Activated gamma-delta T cell (primary cell): ENCODE data around the gene KAT6B.

Experiments
- DNase-seq: peaks from one replicate; lab custom pipeline; 2025; lab: John Stamatoyannopoulos, UW

Gene KAT6B

DNA sequence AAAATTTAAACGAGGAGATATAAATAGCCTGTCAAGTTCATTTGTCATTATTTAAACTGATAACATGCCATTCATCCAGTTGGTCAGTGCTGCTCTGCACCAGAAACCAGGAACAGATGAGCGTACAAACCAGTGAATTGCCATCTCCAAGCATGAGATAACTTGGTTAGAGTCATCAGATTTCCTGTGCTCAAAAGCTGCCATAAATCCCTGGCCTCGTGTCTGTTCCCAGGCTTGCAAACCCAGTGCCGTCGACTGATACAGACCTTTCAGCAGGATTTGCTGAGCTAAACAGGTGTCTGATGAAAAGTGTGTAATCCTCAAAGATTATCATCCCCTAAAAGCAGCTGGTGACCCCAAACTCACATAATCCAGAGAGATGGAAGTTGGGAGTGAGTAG lies 189.0 kb downstream of the KAT6B start:
- no peak for DNase-seq

DNA sequence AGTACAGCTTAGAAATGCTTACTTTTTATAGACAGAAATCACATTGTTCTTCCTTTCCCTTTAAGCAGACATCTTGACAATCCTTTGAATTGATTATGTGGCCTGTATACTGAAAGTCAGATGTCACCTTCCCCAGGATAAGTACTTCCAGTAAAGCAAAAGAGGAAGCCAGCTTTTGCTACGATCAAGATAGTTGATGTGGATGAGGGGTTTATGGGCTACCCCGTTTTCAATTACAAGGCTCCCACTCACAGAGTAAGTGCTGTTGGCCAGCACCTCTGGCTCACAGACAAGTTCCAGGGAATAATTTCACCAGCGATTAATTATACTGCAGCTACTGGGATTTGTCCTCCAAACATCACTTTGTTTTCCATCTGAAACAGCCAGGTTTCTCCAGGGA lies 189.9 kb downstream of the KAT6B start:
- DNase-seq = no peak

DNA sequence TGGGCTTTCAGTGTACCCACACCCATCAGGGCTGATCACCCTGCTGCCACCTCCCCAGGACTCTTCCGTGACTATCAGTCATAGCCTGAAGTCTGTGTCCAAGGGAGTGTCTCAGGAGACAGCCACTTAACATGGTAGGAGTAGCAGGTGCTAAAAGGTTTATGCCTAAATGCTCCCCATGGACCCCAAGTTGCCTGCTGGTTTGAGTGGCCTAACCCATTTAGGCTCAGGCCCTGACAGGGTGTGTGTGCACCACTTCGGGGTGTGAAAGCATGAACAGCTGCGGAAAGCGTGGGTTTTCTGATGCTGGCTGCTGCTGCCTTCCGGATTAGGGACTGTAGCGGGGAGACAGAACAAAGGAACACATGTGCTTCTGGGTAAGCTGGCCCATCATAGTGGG lies 191.9 kb downstream of the KAT6B start:
- DNase-seq = no peak

GRCh38 chr10:75018686-75019307 lies 192.4 kb downstream of the KAT6B start:
- DNase-seq = no peak

- DNase-seq = no peak
Observed at GRCh38 chr10:75019370-75019769, 193.0 kb downstream of the KAT6B start.

- no peak for DNase-seq
Observed at GRCh38 chr10:75020168-75020567, 193.8 kb downstream of the KAT6B start.

DNA sequence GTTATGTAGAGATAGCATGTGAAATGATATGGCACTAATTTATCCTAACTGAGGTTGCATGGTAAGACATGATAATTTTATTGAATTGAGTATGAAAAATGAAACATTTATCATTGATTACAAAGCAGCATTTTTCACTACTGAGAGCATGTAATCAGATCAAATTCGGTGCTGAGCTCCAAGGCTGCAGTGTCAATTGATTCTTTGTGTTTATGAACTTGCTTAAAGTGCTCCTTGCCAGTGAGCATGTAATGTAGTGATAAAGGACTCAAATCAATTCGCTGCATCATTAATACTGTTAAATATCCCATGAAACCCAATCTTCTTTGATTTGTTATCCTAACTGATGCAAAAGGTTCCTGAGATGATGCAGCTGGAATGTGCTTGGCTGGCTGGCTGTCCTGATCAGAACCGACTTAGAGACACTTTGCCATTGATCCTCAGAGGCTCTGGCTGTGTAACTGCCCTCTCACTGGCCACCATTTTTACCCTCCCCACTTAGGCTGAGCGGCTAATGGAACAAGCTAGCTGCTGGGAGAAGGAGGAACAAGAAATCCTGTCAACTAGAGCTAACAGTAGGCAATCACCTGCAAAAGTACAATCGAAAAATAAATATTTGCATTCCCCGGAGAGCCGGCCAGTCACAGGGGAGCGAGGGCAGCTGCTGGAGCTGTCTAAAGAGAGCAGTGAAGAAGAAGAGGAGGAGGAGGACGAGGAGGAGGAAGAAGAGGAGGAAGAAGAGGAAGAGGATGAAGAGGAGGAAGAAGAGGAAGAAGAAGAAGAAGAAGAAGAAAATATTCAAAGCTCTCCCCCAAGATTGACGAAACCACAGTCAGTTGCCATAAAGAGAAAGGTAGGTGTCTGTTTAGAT lies 195.2 kb downstream of the KAT6B start:
- no peak for DNase-seq

DNA sequence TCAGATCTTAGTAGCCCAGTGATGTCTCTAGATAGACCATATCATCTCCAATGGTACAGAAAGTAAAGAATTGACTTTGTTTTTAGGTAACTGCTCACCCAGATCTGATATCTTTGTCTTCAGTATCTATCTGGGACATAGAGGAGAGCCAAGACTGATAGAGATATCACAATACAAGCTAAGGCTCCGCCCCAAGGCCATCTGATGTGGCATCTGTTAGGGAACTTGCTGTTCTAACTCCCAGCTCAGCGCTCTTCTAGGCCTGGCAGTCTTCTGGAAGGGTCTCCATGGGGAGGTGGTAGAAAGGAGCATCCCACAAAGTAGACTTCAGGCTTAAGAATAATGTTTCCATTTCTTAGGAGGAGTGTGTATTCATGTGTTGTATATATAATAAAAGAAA lies 196.7 kb downstream of the KAT6B start:
- no peak for DNase-seq

DNA sequence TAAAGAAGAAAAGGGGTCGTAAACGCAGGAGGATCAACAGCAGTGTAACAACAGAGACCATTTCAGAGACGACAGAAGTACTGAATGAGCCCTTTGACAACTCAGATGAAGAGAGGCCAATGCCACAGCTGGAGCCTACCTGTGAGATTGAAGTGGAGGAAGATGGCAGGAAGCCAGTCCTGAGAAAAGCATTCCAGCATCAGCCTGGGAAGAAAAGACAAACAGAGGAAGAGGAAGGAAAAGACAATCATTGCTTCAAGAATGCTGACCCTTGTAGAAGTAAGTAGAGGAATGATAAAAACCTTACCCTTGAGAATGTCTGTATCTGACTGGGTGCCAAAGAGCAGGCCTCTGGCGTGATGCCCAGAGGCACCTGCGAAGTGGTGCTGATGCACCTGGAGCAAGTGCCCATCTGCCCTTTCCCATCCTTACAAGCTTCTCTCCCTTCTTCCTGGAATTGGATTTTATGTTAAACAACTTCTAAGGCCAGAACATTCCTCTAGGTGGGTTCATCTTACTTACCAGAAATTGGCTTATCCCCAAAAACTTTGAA lies 198.6 kb downstream of the KAT6B start:
- DNase-seq = no peak

- DNase-seq = no peak
Observed at GRCh38 chr10:75028049-75028448, 201.6 kb downstream of the KAT6B start.

DNA sequence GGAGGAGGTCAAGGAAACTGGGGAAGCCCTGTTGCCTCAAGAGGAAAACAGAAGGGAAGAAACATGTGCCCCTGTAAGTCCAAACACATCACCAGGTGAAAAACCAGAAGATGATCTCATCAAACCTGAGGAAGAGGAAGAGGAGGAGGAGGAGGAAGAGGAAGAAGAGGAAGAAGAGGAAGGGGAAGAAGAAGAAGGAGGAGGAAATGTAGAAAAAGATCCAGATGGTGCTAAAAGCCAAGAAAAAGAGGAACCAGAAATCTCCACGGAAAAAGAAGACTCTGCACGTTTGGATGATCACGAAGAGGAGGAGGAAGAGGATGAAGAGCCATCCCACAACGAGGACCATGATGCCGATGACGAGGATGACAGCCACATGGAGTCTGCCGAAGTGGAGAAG lies 202.3 kb downstream of the KAT6B start:
- no peak for DNase-seq

DNA sequence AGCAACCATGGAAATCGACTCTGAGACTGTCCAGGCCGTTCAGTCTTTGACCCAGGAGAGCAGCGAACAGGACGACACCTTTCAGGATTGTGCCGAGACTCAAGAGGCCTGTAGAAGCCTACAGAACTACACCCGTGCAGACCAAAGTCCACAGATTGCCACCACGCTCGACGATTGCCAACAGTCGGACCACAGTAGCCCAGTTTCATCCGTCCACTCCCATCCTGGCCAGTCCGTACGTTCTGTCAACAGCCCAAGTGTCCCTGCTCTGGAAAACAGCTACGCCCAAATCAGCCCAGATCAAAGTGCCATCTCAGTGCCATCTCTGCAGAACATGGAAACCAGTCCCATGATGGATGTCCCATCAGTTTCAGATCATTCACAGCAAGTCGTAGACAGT lies 203.0 kb downstream of the KAT6B start:
- DNase-seq = no peak

DNA sequence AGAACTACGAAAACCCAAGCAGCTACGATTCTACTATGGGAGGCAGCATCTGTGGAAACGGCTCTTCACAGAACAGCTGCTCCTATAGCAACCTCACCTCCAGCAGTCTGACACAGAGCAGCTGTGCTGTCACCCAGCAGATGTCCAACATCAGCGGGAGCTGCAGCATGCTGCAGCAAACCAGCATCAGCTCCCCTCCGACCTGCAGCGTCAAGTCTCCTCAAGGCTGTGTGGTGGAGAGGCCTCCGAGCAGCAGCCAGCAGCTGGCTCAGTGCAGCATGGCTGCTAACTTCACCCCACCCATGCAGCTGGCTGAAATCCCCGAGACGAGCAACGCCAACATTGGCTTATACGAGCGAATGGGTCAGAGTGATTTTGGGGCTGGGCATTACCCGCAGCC lies 203.5 kb downstream of the KAT6B start:
- DNase-seq = no peak

DNA sequence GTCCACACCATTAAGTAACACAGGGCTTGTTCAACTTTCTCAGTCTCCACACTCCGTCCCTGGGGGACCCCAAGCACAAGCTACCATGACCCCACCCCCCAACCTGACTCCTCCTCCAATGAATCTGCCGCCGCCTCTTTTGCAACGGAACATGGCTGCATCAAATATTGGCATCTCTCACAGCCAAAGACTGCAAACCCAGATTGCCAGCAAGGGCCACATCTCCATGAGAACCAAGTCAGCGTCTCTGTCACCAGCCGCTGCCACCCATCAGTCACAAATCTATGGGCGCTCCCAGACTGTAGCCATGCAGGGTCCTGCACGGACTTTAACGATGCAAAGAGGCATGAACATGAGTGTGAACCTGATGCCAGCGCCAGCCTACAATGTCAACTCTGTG lies 204.0 kb downstream of the KAT6B start:
- no peak for DNase-seq

- no peak for DNase-seq
Observed at GRCh38 chr10:75032119-75032518, 205.7 kb downstream of the KAT6B start.

GRCh38 chr10:75032813-75033212 lies 206.4 kb downstream of the KAT6B start:
- DNase-seq = no peak

GRCh38 chr10:75033399-75034130 lies 207.2 kb downstream of the KAT6B start:
- DNase-seq = no peak

GRCh38 chr10:75034131-75034512 lies 207.7 kb downstream of the KAT6B start:
- no peak for DNase-seq

- no peak for DNase-seq
Observed at GRCh38 chr10:75034714-75035258, 208.4 kb downstream of the KAT6B start.

- DNase-seq = no peak
Observed at GRCh38 chr10:75035975-75036708, 209.7 kb downstream of the KAT6B start.
